GM21786 (cell line): ENCODE data around the gene STARD3NL.
"Not testable (repeated sequence)": the region's sequence is repeated elsewhere in the genome, so short reads cannot be mapped to it uniquely, and the experiment has no call there.

Source experiments
- ATAC-seq: cut with Tn5 transposase; IDR thresholded peaks from one replicate; pipeline ENCODE4 v1.9.1; 2021; ENCODE audit not compliant: unreplicated experiment

Gene STARD3NL

GRCh38 chr7:38220452-38220851 is 42.4 kb downstream of the STARD3NL start:
- no peak for ATAC-seq

- no peak for ATAC-seq
Observed at GRCh38 chr7:38222481-38223096, 44.5 kb downstream of the STARD3NL start.

- no peak for ATAC-seq
Observed at GRCh38 chr7:38223306-38223705, 45.3 kb downstream of the STARD3NL start.

GRCh38 chr7:38224392-38224791 is 46.3 kb downstream of the STARD3NL start:
- ATAC-seq = no peak

- ATAC-seq = no peak
Observed at GRCh38 chr7:38229386-38229785, 51.3 kb downstream of the STARD3NL start.

GRCh38 chr7:38229884-38230642 is 52.0 kb downstream of the STARD3NL start:
- no peak for ATAC-seq

GRCh38 chr7:38232502-38233366 is 54.7 kb downstream of the STARD3NL start:
- ATAC-seq = peak; percentile 90

GRCh38 chr7:38234759-38235158 is 56.7 kb downstream of the STARD3NL start:
- not testable (repeated sequence) for ATAC-seq

GRCh38 chr7:38235606-38236005 is 57.6 kb downstream of the STARD3NL start:
- ATAC-seq = no peak

- not testable (repeated sequence) for ATAC-seq
Observed at GRCh38 chr7:38239129-38239528, 61.1 kb downstream of the STARD3NL start.

- ATAC-seq = no peak
Observed at GRCh38 chr7:38241071-38241470, 63.0 kb downstream of the STARD3NL start.

- no peak for ATAC-seq
Observed at GRCh38 chr7:38242814-38243213, 64.8 kb downstream of the STARD3NL start.

- ATAC-seq = not testable (repeated sequence)
Observed at GRCh38 chr7:38243345-38243744, 65.3 kb downstream of the STARD3NL start.

GRCh38 chr7:38244516-38244915 is 66.5 kb downstream of the STARD3NL start:
- ATAC-seq = no peak

- no peak for ATAC-seq
Observed at GRCh38 chr7:38245409-38245977, 67.4 kb downstream of the STARD3NL start.

- ATAC-seq = no peak
Observed at GRCh38 chr7:38248069-38248567, 70.1 kb downstream of the STARD3NL start.

- ATAC-seq = peak; percentile 99
Observed at GRCh38 chr7:38249849-38250248, 71.8 kb downstream of the STARD3NL start.

- ATAC-seq = no peak
Observed at GRCh38 chr7:38257350-38257677, 79.3 kb downstream of the STARD3NL start.

GRCh38 chr7:38259157-38259556 is 81.1 kb downstream of the STARD3NL start:
- ATAC-seq = not testable (repeated sequence)

- not testable (repeated sequence) for ATAC-seq
Observed at GRCh38 chr7:38261601-38262000, 83.6 kb downstream of the STARD3NL start.

GRCh38 chr7:38262026-38262425 is 84.0 kb downstream of the STARD3NL start:
- ATAC-seq = not testable (repeated sequence)
